ENCODE measurements around the gene TMEM74B. TPM values are rescaled to one million over a fixed set of nuclear protein-coding genes. Genes with fewer than 3 reads are reported as not detected.

TMEM74B gene
- total RNA-seq, 2 donors from 2014 or later = not detected

DNA sequence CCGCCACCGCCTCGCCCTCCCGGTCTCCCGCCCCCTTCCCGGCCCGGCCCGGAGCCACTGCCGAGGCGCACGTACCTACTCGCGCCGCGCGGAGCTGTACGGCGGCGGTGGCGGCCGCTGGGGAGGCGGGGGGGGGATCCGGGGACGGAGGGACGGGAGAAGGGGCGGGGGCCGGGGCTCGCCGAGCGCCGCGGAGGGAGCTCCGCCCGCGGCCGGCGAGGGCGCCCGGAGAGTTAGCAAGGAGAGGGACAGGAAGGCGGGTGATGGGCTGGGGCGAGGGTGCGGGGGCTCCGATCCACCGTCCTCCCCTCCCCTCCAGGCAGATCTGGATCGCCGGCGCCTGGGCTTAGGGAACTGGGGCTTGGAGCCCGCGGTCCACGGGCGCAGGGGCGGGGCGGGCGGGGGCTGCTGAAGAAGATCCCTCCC is 548 bp upstream of the TMEM74B start:
- TF ChIP-seq, protein P1, sequence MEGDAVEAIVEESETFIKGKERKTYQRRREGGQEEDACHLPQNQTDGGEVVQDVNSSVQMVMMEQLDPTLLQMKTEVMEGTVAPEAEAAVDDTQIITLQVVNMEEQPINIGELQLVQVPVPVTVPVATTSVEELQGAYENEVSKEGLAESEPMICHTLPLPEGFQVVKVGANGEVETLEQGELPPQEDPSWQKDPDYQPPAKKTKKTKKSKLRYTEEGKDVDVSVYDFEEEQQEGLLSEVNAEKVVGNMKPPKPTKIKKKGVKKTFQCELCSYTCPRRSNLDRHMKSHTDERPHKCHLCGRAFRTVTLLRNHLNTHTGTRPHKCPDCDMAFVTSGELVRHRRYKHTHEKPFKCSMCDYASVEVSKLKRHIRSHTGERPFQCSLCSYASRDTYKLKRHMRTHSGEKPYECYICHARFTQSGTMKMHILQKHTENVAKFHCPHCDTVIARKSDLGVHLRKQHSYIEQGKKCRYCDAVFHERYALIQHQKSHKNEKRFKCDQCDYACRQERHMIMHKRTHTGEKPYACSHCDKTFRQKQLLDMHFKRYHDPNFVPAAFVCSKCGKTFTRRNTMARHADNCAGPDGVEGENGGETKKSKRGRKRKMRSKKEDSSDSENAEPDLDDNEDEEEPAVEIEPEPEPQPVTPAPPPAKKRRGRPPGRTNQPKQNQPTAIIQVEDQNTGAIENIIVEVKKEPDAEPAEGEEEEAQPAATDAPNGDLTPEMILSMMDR (IDR thresholded peaks at IDR 0.05) = no peak
- Histone ChIP-seq H3K9me3 (no peaks in the 10 kb centered on the region), H3K4me1 (ENCODE audit: control insufficient read depth in 1 of 2, low read depth in 2 of 2) (no peaks in the 10 kb centered on the region), H3K27ac (no peak overlapping the region), H3K36me3 (no peaks in the 10 kb centered on the region), H3K27me3 (replicated peaks; ENCODE audit: insufficient read depth) (no peaks in the 10 kb centered on the region), H3K4me3 (peak overlapping the region; percentile 60)
- no peak for ATAC-seq (ENCODE audit: insufficient number of reproducible peaks, low FRiP score, low read depth)
- DNase-seq (ENCODE audit: low spot score) = no peak

DNA sequence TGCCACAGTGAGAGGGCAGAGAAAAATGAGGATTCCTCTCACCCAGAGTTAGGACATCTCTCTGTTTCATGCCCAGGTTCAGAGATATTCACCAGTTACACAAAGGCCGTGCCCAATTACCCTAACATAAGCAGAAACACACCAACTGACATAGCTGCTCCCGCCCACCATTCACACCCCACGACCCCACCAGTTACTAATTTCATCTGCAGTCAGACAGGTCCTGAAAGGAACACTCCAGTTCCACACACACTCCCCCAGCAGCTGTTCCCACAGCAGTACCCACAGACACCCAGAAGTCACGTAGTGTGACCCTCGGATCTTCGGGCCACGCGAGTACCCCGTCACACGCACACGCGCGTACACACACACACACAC is 532 bp downstream of the TMEM74B start:
- H3K4me1 ChIP-seq (ENCODE audit: control insufficient read depth in 1 of 2, low read depth in 2 of 2) = no peaks in the 10 kb centered on the region
- H3K27ac ChIP-seq = no peak overlapping the region
- H3K36me3 ChIP-seq = no peaks in the 10 kb centered on the region
- H3K27me3 ChIP-seq (replicated peaks; ENCODE audit: insufficient read depth) = no peaks in the 10 kb centered on the region
- TF ChIP-seq, protein P1 (IDR thresholded peaks at IDR 0.05) = no peak
- no peak overlapping the region for H3K4me3 ChIP-seq
- ATAC-seq (ENCODE audit: insufficient number of reproducible peaks, low FRiP score, low read depth) (no peak), DNase-seq (ENCODE audit: low spot score) (no peak)
- no peaks in the 10 kb centered on the region for H3K9me3 ChIP-seq

DNA sequence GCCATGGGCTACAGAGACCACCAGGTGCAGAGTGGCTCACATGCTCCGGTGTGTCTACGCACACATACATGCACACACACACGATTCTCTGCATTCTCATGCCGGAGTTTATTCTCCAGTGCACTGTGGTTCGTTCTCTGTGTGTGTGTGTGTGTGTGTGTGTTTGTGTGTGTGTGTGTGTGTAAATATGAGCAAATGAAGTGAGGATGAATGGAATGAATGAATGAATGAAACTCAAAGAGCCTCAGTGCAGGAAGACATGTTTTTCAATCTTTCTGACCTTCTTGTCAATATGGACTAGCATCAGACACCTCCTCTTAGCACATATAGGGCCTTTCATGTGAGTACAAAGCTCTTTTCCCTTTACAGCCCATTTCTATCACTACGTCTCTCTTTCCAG is 1.6 kb downstream of the TMEM74B start:
- Histone ChIP-seq H3K4me3 (no peak overlapping the region), H3K27me3 (replicated peaks; ENCODE audit: insufficient read depth) (no peaks in the 10 kb centered on the region), H3K27ac (no peak overlapping the region), H3K36me3 (no peaks in the 10 kb centered on the region), H3K4me1 (ENCODE audit: control insufficient read depth in 1 of 2, low read depth in 2 of 2) (no peaks in the 10 kb centered on the region), H3K9me3 (no peaks in the 10 kb centered on the region)
- TF ChIP-seq, protein P1 (IDR thresholded peaks at IDR 0.05) = no peak
- DNase-seq (ENCODE audit: low spot score) (no peak), ATAC-seq (ENCODE audit: insufficient number of reproducible peaks, low FRiP score, low read depth) (no peak)

DNA sequence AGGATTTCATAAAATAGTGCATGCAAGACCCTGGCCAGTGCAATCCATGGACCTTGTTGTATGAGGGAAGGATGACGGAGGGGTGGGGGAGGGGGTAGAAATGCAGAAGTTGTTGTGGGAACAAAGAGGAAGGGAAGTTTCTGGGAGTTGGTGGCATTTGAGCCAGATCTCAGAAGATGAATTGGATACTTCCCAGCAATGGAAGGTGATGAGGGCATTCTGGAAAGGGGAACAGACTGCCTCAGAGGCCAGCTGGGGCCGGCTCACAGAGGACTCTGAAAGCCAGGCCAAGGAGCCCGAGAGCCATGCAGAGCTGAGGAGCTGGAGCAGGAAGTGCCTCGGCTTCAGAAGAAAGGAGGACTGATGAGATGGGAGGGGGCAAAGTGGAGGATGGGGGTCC is 2.7 kb downstream of the TMEM74B start:
- Histone ChIP-seq H3K4me1 (ENCODE audit: control insufficient read depth in 1 of 2, low read depth in 2 of 2) (no peaks in the 10 kb centered on the region), H3K27me3 (replicated peaks; ENCODE audit: insufficient read depth) (no peaks in the 10 kb centered on the region), H3K4me3 (no peak overlapping the region), H3K9me3 (no peaks in the 10 kb centered on the region), H3K27ac (no peak overlapping the region), H3K36me3 (no peaks in the 10 kb centered on the region)
- TF ChIP-seq, protein P1 (IDR thresholded peaks at IDR 0.05) = no peak
- ATAC-seq (ENCODE audit: insufficient number of reproducible peaks, low FRiP score, low read depth) (no peak), DNase-seq (ENCODE audit: low spot score) (no peak)

DNA sequence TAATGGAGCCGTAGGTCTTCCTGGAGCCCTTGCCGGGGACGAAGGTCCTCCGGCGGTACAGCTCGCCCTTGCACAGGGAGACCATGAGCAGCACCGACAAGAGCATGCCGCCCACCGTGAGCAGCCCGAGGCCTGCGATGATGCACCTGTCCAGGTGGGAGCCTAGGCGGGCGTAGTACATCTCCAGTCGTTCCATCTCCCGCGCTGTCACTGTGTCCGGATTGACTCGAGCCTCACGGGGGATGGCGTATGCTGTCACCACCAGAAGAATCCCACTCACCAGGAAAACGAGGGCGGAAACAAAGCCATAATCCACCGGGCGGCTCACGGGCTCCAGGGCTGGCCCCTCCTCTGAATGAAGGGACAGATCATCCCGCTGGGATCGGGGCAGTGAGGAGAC is 3.8 kb downstream of the TMEM74B start:
- no peaks in the 10 kb centered on the region for H3K9me3 ChIP-seq
- no peak overlapping the region for H3K27ac ChIP-seq
- no peaks in the 10 kb centered on the region for H3K27me3 ChIP-seq (replicated peaks; ENCODE audit: insufficient read depth)
- DNase-seq (ENCODE audit: low spot score) (no peak), ATAC-seq (ENCODE audit: insufficient number of reproducible peaks, low FRiP score, low read depth) (no peak)
- TF ChIP-seq, protein P1 (IDR thresholded peaks at IDR 0.05) = no peak
- no peaks in the 10 kb centered on the region for H3K4me1 ChIP-seq (ENCODE audit: control insufficient read depth in 1 of 2, low read depth in 2 of 2)
- H3K4me3 ChIP-seq = no peak overlapping the region
- no peaks in the 10 kb centered on the region for H3K36me3 ChIP-seq
